K562 (cell line): ENCODE data around the gene ATP6V0E2. TPM values are rescaled to one million over a fixed set of nuclear protein-coding genes. Genes with fewer than 3 reads are reported as not detected.

Experiments
- CHD7 ChIP-seq: fragments of 200-600 bp; sonication (generic); IDR thresholded peaks from one replicate; pipeline ENCODE4 v1.6.1; 2012; ENCODE audit warnings: mild to moderate bottlenecking, low read depth, low read length, inconsistent platforms
- E4F1 ChIP-seq: fragments of 250-450 bp; sonication (Bioruptor Pico); IDR thresholded peaks from 2 replicates; pipeline ENCODE4 v1.5.0; 2021; ENCODE audit warnings: mild to moderate bottlenecking, borderline replicate concordance
- HOMEZ ChIP-seq: fragments of 250-450 bp; sonication (Bioruptor Pico); IDR thresholded peaks from 2 replicates; pipeline ENCODE4 v1.4.0; 2020; ENCODE audit warnings: mild to moderate bottlenecking, moderate library complexity
- PTRF ChIP-seq: fragments of 450-650 bp; IDR thresholded peaks from 2 replicates; pipeline ENCODE4 v1.6.1; 2016; ENCODE audit warnings: mild to moderate bottlenecking, missing genetic modification characterization, missing compliant biosample characterization
- SRSF3 ChIP-seq: fragments of 200-400 bp; formaldehyde crosslinking; IDR thresholded peaks from 2 replicates; pipeline ENCODE4 v1.6.1; 2016; ENCODE audit warnings: mild to moderate bottlenecking, low read length, moderate library complexity; ENCODE audit not compliant: insufficient read depth
- ZNF778 ChIP-seq: fragments of 450-650 bp; formaldehyde crosslinking; IDR thresholded peaks from 2 replicates; pipeline ENCODE4 v1.4.0; 2020; ENCODE audit warnings: mild to moderate bottlenecking, moderate library complexity
- polyA plus RNA-seq, 8 experiments: library from polyadenylated mRNA; depleted of rRNA in 4 of 8; stranded (reverse) in 5 of 8; unstranded in 3 of 8; fragments of >200 nt; fragmentation: Nextera tagmentation in 2 of 8; fragmentation: Illumina TruSeq in 1 of 8; extraction: Ambion mirVana in 2 of 8; extraction: Trizol in 1 of 8; gene quantifications; 2 replicates each; pipeline versions ENCODE4 v1.2.1 to v1.2.3, GENCODE V29; 2011 to 2014; ENCODE audit warnings: inconsistent platforms in 1 of 8, missing spikeins in 1 of 8
- total RNA-seq, 7 experiments: library from RNA; depleted of rRNA in 6 of 7; stranded (reverse); fragments of >200 nt in 6 of 7; fragmentation: Illumina TruSeq in 2 of 7; extraction: Trizol in 2 of 7; gene quantifications; 2 replicates each; pipeline versions ENCODE4 v1.2.1 to v1.2.3, GENCODE V29; 2011 to 2021; ENCODE audit warnings: low replicate concordance in 1 of 7

Gene ATP6V0E2
- total and polyA plus RNA-seq, 9 of the 15 experiments (the other 6 are each of a cell fraction or from before 2014, with no cell fraction given) = 0.55 to 18.5 (median 10.9) TPM

GRCh38 chr7:149880638-149881311 is 7.0 kb downstream of the ATP6V0E2 start (continued):
- TF ChIP-seq CHD7 (no peak), E4F1 (CRISPR knock-in tag) (no peak), HOMEZ (no peak), PTRF (tag) (no peak), ZNF778 (CRISPR knock-in tag) (no peak), SRSF3 (no peak)
